DOHH2 (cell line): Measurements from ENCODE around the gene TXLNG.

ENCODE experiments used
- CTCF ChIP-seq: fragments of 200-600 bp; sonication (generic); IDR thresholded peaks from one replicate; pipeline ENCODE4 v1.5.1; 2014; ENCODE audit warnings: antibody characterized with exemption, mild to moderate bottlenecking, low read depth, low read length; ENCODE audit not compliant: poor library complexity, severe bottlenecking
- EZH2phosphoT487 ChIP-seq: fragments of 200-600 bp; sonication (generic); IDR thresholded peaks from 2 replicates; pipeline ENCODE4 v1.6.1; 2017; ENCODE audit warnings: borderline replicate concordance, mild to moderate bottlenecking, antibody characterized with exemption, low read length, moderate library complexity, mixed read lengths

- TF ChIP-seq CTCF (no peak), EZH2phosphoT487 (no peak)
Measured at GRCh38 chrX:16848541-16848940, 62.3 kb downstream of the TXLNG start.
